SK-N-SH treated with all-trans-retinoic acid at 6 μM for 48 hours (cell line): ENCODE results near the gene SLC26A2.

Source experiments
- ATAC-seq: fragments of 200-7000 bp; cut with Tn5 transposase; 3 replicates; pipeline ENCODE4 v1.9.1; 2020; ENCODE audit warnings: mild to moderate bottlenecking, moderate library complexity
- ARNTL ChIP-seq: fragments of 450-650 bp; formaldehyde crosslinking; IDR thresholded peaks from 2 replicates; pipeline ENCODE4 v1.5.0; 2020; ENCODE audit warnings: low read depth, mild to moderate bottlenecking, moderate library complexity, borderline replicate concordance
- BACH2 ChIP-seq: fragments of 250-450 bp; sonication (Bioruptor Pico); IDR thresholded peaks from 2 replicates; pipeline ENCODE4 v1.9.0; 2021; ENCODE audit warnings: mild to moderate bottlenecking, borderline replicate concordance
- CSDC2 ChIP-seq: fragments of 250-450 bp; sonication (Bioruptor Pico); IDR thresholded peaks from 2 replicates; pipeline ENCODE4 v1.5.0; 2020; ENCODE audit warnings: mild to moderate bottlenecking, moderate library complexity
- GLIS3 ChIP-seq: fragments of 250-450 bp; sonication (Bioruptor Pico); IDR thresholded peaks from 2 replicates; pipeline ENCODE4 v1.5.0; 2020; ENCODE audit warnings: mild to moderate bottlenecking, moderate library complexity
- ISL1 ChIP-seq: fragments of 250-450 bp; sonication (Bioruptor Pico); IDR thresholded peaks from 2 replicates; pipeline ENCODE4 v2.1.2; 2022; ENCODE audit warnings: mild to moderate bottlenecking, moderate library complexity
- OSR1 ChIP-seq: fragments of 250-450 bp; sonication (Bioruptor Pico); IDR thresholded peaks from 2 replicates; pipeline ENCODE4 v1.8.0; 2022; ENCODE audit warnings: moderate library complexity, mild to moderate bottlenecking, inconsistent platforms
- PPARA ChIP-seq: fragments of 250-450 bp; sonication (Bioruptor Pico); IDR thresholded peaks from 2 replicates; pipeline ENCODE4 v1.5.0; 2020; ENCODE audit warnings: mild to moderate bottlenecking, borderline replicate concordance
- ZFP3 ChIP-seq: fragments of 250-450 bp; sonication (Bioruptor Pico); IDR thresholded peaks from 2 replicates; pipeline ENCODE4 v1.5.0; 2020; ENCODE audit warnings: mild to moderate bottlenecking, moderate library complexity
- TF ChIP-seq, protein P1 (sequence below): fragments of 250-450 bp; sonication (Bioruptor Pico); IDR thresholded peaks from 2 replicates; pipeline ENCODE4 v1.8.0; 2020; ENCODE audit warnings: mild to moderate bottlenecking, moderate library complexity, borderline replicate concordance
- TF ChIP-seq, protein P2 (sequence below): fragments of 250-450 bp; sonication (Bioruptor Pico); IDR thresholded peaks from 2 replicates; pipeline ENCODE4 v1.8.0; 2021; ENCODE audit warnings: low read depth, mild to moderate bottlenecking, moderate library complexity, borderline replicate concordance
- TF ChIP-seq, protein P3 (sequence below): fragments of 250-450 bp; sonication (Bioruptor Pico); IDR thresholded peaks from 2 replicates; pipeline ENCODE4 v1.5.0; 2020; ENCODE audit warnings: mild to moderate bottlenecking, moderate library complexity
- TF ChIP-seq, protein P4 (sequence below): fragments of 250-450 bp; sonication (Bioruptor Pico); IDR thresholded peaks from 2 replicates; pipeline ENCODE4 v1.5.1; 2020; ENCODE audit warnings: low read depth, mild to moderate bottlenecking, moderate library complexity
- TF ChIP-seq, protein P5 (sequence below): fragments of 250-450 bp; sonication (Bioruptor Pico); IDR thresholded peaks from 2 replicates; pipeline ENCODE4 v1.5.1; 2021; ENCODE audit warnings: mild to moderate bottlenecking, moderate library complexity

Gene SLC26A2

DNA sequence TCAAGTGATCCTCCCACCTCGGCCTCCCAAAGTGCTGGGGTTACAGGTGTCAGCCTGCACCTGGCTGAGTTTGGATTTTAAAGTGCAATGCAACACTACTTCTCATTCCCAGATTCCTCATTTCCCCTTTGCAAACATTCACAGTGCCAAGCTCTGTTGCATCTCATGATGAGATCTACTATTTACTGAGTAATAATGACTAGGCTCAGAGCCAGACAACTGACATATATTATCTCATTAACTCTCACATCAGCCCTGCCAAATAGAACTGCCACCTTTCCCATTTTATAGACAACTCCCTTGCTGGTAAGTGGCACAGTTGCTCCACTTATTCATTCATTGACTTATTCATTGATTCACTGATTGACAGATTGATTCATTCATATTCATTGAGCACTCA is 22.9 kb upstream of the SLC26A2 start:
- 0 out of 2 replicates have a peak, but pooled peaks have one; percentile 16 for TF ChIP-seq ISL1
- no peak for TF ChIP-seq OSR1
- no peak for TF ChIP-seq ARNTL (CRISPR knock-in tag)
- ATAC-seq, result peak; percentile 44

DNA sequence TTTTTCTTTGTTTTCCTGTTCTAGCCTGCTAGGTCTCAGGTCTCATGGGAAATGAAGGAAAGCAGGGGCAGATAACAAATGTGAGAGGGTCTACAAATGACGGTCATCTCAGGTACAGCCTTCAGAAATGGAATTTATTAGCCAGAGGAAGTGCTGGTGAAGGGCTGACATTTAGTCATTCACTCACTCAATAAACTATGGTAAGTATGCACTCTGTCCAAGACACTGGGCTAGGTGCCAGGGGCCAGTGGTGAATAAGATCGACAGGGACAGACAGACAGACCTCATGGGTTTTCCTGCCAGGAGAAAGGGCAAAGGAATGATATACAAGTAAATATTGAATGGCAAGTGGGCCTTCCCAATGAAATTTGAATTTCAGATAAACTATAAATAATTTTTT is 22.3 kb upstream of the SLC26A2 start:
- peak; percentile 74 for ATAC-seq
- TF ChIP-seq ISL1 (peak; percentile 51), BACH2 (CRISPR knock-in tag) (no peak)
- TF ChIP-seq, protein P1, sequence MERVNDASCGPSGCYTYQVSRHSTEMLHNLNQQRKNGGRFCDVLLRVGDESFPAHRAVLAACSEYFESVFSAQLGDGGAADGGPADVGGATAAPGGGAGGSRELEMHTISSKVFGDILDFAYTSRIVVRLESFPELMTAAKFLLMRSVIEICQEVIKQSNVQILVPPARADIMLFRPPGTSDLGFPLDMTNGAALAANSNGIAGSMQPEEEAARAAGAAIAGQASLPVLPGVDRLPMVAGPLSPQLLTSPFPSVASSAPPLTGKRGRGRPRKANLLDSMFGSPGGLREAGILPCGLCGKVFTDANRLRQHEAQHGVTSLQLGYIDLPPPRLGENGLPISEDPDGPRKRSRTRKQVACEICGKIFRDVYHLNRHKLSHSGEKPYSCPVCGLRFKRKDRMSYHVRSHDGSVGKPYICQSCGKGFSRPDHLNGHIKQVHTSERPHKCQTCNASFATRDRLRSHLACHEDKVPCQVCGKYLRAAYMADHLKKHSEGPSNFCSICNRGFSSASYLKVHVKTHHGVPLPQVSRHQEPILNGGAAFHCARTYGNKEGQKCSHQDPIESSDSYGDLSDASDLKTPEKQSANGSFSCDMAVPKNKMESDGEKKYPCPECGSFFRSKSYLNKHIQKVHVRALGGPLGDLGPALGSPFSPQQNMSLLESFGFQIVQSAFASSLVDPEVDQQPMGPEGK (CRISPR knock-in tag), result no peak
- TF ChIP-seq, all 23 proteins: peak for 1

DNA sequence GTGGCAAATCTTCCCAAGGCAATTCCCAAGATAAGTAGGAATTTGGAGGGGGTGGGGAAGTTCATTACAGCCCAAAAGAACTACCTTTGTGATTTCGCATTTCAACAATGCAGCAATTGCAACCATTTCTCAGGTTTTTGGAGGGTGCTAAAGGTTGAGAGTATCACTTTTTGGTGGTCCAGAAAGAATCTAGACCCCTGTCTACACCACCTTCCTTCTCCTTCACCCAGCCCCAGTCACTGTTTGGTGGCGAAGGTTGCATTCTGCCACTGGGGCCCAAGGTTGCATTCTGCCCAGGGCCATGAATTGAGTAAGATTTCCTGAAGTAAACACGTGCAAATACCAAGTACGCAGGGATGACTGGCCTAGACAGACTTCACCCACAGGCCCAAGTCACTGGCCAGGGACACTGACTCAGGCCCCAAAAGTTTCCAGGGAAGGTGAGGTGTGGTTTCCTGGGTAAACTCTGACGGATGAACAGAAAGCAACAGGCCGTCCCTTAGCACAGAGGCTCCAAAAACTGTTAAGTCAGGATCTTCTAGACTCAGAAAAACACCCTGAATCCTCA is 21.7 kb upstream of the SLC26A2 start:
- peak; percentile 63 for ATAC-seq
- TF ChIP-seq, protein P1 (CRISPR knock-in tag), result no peak
- TF ChIP-seq GLIS3 (CRISPR knock-in tag) (no peak), CSDC2 (no peak), ARNTL (CRISPR knock-in tag) (no peak)
- TF ChIP-seq, protein P2, sequence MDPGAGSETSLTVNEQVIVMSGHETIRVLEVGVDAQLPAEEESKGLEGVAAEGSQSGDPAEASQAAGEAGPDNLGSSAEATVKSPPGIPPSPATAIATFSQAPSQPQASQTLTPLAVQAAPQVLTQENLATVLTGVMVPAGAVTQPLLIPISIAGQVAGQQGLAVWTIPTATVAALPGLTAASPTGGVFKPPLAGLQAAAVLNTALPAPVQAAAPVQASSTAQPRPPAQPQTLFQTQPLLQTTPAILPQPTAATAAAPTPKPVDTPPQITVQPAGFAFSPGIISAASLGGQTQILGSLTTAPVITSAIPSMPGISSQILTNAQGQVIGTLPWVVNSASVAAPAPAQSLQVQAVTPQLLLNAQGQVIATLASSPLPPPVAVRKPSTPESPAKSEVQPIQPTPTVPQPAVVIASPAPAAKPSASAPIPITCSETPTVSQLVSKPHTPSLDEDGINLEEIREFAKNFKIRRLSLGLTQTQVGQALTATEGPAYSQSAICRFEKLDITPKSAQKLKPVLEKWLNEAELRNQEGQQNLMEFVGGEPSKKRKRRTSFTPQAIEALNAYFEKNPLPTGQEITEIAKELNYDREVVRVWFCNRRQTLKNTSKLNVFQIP (CRISPR knock-in tag), result no peak
- TF ChIP-seq, protein P3, sequence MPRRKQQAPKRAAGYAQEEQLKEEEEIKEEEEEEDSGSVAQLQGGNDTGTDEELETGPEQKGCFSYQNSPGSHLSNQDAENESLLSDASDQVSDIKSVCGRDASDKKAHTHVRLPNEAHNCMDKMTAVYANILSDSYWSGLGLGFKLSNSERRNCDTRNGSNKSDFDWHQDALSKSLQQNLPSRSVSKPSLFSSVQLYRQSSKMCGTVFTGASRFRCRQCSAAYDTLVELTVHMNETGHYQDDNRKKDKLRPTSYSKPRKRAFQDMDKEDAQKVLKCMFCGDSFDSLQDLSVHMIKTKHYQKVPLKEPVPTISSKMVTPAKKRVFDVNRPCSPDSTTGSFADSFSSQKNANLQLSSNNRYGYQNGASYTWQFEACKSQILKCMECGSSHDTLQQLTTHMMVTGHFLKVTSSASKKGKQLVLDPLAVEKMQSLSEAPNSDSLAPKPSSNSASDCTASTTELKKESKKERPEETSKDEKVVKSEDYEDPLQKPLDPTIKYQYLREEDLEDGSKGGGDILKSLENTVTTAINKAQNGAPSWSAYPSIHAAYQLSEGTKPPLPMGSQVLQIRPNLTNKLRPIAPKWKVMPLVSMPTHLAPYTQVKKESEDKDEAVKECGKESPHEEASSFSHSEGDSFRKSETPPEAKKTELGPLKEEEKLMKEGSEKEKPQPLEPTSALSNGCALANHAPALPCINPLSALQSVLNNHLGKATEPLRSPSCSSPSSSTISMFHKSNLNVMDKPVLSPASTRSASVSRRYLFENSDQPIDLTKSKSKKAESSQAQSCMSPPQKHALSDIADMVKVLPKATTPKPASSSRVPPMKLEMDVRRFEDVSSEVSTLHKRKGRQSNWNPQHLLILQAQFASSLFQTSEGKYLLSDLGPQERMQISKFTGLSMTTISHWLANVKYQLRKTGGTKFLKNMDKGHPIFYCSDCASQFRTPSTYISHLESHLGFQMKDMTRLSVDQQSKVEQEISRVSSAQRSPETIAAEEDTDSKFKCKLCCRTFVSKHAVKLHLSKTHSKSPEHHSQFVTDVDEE (CRISPR knock-in tag), result no peak

DNA sequence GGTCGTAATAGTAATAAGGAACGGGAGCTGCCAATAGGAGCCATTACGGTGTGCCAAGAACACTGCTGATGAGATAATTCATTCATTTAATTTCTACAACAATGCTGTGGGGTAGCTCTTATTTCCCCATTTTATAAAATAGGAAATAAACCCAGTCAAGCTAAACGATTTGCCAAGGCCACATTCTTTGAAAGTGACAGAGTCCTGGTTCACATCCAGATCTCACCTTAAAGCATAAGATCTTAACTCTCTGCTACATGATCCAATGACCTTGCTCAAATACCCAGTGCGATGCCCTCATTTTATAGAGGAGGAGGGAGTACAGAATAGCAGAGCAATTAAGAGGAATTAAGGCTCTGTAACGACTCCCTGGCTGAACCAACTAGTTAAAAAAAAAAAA is 21.0 kb upstream of the SLC26A2 start:
- TF ChIP-seq PPARA (CRISPR knock-in tag) (no peak), ZFP3 (CRISPR knock-in tag) (no peak), ARNTL (CRISPR knock-in tag) (no peak)
- TF ChIP-seq, protein P4, sequence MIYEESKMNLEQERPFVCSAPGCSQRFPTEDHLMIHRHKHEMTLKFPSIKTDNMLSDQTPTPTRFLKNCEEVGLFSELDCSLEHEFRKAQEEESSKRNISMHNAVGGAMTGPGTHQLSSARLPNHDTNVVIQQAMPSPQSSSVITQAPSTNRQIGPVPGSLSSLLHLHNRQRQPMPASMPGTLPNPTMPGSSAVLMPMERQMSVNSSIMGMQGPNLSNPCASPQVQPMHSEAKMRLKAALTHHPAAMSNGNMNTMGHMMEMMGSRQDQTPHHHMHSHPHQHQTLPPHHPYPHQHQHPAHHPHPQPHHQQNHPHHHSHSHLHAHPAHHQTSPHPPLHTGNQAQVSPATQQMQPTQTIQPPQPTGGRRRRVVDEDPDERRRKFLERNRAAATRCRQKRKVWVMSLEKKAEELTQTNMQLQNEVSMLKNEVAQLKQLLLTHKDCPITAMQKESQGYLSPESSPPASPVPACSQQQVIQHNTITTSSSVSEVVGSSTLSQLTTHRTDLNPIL, result no peak

DNA sequence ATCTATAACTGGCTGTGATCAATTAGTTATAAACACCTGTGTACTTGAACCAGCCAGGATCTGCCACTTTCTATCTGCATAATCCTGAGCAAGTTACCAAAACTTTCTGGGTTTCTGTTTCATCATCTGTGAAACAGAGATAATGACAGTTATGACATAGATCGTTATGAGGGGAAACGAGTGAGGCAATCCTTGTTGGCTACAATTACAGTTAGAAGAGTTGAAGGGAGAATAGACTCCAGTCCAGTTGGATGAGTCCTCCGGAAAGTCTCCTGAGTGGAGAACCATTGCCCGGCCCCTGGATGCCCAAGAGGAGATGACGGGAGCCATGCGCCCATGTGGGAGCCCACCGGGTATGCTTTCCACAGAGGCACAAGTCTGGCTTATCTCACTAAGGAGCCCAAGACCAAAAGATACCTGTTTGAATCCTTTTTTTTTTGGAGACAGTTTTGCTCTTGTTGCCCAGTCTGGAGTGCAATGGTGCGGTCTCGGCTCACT is 20.4 kb upstream of the SLC26A2 start:
- ATAC-seq, result no peak
- TF ChIP-seq, protein P3 (CRISPR knock-in tag), result no peak
- TF ChIP-seq, protein P4, result no peak
- TF ChIP-seq, protein P2 (CRISPR knock-in tag), result no peak
- TF ChIP-seq, protein P5, sequence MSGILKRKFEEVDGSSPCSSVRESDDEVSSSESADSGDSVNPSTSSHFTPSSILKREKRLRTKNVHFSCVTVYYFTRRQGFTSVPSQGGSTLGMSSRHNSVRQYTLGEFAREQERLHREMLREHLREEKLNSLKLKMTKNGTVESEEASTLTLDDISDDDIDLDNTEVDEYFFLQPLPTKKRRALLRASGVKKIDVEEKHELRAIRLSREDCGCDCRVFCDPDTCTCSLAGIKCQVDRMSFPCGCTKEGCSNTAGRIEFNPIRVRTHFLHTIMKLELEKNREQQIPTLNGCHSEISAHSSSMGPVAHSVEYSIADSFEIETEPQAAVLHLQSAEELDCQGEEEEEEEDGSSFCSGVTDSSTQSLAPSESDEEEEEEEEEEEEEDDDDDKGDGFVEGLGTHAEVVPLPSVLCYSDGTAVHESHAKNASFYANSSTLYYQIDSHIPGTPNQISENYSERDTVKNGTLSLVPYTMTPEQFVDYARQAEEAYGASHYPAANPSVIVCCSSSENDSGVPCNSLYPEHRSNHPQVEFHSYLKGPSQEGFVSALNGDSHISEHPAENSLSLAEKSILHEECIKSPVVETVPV (CRISPR knock-in tag), result no peak
- no peak for TF ChIP-seq BACH2 (CRISPR knock-in tag)

More for the DNA sequence above, 21.0 kb upstream of the SLC26A2 start:
- peak; percentile 19; the same call in 2 of the 3 replicates for ATAC-seq
